GM12872 (cell line): ENCODE results near the gene VCAM1.

Experiments used
- CTCF ChIP-seq: IDR thresholded peaks from 3 replicates; pipeline ENCODE4 v1.5.1; 2011; ENCODE audit warnings: low read depth, mild to moderate bottlenecking, low read length, moderate library complexity; ENCODE audit not compliant: insufficient read depth

VCAM1 gene

GRCh38 chr1:100746542-100746932 lies 27.0 kb downstream of the VCAM1 start:
- no peak for TF ChIP-seq CTCF

GRCh38 chr1:100747771-100748170 lies 28.2 kb downstream of the VCAM1 start:
- no peak for TF ChIP-seq CTCF

DNA sequence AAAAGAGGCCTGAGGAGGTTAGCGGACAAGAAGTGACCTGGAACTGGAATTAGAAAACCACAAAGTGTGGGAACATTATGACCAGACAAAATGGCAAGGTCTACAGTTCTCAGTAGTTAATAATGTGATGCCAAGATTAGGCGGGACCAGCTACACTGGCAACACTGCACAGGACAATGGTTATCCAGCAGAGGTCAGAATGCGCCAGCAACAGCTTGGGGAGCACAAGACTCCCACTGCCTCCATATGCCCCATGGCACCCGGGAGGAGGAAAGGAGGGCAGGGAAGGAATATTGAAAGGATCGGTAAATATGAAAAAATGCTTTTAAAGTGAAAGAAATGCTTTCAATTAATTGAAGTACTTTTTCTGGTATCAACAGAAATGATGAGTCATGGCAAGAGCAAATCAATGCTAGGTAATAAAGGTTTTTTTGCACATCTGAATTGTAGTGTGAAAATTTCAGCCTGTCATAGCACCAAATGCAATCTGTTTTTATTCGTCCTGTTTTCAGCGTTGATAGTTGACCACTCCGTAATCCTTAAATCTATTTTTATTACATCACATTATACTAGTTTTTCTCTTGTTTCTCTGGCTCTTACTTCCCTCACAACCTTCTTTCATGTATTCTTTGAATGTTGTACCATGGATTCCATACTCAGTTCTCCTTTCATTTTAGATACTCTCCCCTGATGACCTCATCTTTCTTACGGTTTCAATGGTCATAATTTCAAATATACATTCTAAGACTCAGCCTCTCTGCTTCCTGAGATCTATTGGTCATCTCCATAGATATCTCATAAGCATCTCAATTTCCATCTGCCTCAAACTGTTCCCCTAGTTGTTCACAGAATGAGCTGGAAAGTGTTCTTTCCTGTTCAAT lies 30.7 kb downstream of the VCAM1 start:
- no peak for TF ChIP-seq CTCF

GRCh38 chr1:100752791-100753190 lies 33.2 kb downstream of the VCAM1 start:
- TF ChIP-seq CTCF, result no peak

DNA sequence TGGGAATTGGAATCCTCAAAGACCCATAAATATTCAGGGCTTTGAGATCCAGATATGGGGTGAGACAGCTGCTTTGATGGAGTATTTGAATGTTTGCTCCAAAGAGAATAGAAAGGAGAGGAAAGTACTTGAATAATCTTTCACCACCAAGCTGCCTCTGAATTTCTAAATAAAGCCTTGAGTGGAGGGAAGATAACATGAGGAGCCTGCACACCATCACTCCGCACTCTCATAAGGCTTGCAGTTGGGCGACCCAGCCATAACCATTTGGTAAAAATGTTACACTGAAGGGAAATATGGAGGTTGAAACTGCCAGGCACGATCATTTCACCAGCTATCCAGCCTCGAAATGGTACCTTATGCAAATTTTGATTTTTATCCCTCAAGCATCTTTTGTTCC lies 38.4 kb downstream of the VCAM1 start:
- TF ChIP-seq CTCF, result no peak

GRCh38 chr1:100759188-100759587 lies 39.6 kb downstream of the VCAM1 start:
- TF ChIP-seq CTCF, result no peak

DNA sequence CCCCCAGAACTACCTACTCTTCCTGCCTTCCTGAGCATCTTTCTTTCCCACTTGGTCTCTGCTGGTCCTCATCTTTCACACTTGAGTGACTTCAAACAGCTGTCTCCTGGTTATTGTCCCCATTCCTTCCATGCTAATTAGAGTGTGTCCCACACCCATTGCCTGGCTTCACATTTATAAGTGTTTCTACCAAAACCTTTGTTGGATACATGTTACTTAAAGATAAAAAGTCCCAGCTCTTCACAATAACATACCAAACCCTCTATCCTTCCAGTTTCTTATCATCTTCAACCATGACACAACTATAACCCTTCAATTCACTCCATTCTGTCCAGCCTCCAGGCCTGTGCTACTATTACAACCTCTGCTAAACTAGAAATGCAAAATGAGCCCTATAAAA lies 41.0 kb downstream of the VCAM1 start:
- no peak for TF ChIP-seq CTCF
